Cardiac septum (tissue), 1 donor: Measurements from ENCODE around the gene CREB3L4. TPM values are rescaled to one million over a fixed set of nuclear protein-coding genes. Genes with fewer than 3 reads are reported as not detected.
A peak's percentile ranks its signal among the peaks of the same experiment; 100 is the strongest.

ENCODE experiments used
- DNase-seq: peaks from one replicate; pipeline ENCODE4 v3.0.0-alpha.2; 2020; ENCODE audit warnings: low spot score
- intact Hi-C: fragments of 100-400 bp; cut with DNase I; formaldehyde crosslinking; loops from one replicate; pipeline ENCODE4 v1.14.0; 2022
- total RNA-seq: library from RNA; stranded (reverse); fragmentation: NEBNext Ultra II Directional; extraction: Animal tissue kit (Norgen Biotek cat#: 25700); gene quantifications from one replicate; pipeline ENCODE4 v1.2.1, GENCODE V29; 2021
- donor health status: DM: no; HTN: no; CAD: no.

Gene CREB3L4
- total RNA-seq, 1 donor from 2014 or later = 3.8 TPM

- DNase-seq = peak; percentile 19
- intact Hi-C loops = no loop called here
Observed at GRCh38 chr1:153934746-153935145, 33.0 kb upstream of the CREB3L4 start.

- DNase-seq = no peak
- intact Hi-C loops = no loop called here
Observed at GRCh38 chr1:153936011-153936802, 31.5 kb upstream of the CREB3L4 start.

- DNase-seq = no peak
- intact Hi-C loops = no loop called here
Observed at GRCh38 chr1:153937331-153937730, 30.4 kb upstream of the CREB3L4 start.

- DNase-seq = no peak
- intact Hi-C loops = no loop called here
Observed at GRCh38 chr1:153938996-153939395, 28.7 kb upstream of the CREB3L4 start.

GRCh38 chr1:153939476-153939875 lies 28.2 kb upstream of the CREB3L4 start:
- intact Hi-C loops = no loop called here
- no peak for DNase-seq

DNA sequence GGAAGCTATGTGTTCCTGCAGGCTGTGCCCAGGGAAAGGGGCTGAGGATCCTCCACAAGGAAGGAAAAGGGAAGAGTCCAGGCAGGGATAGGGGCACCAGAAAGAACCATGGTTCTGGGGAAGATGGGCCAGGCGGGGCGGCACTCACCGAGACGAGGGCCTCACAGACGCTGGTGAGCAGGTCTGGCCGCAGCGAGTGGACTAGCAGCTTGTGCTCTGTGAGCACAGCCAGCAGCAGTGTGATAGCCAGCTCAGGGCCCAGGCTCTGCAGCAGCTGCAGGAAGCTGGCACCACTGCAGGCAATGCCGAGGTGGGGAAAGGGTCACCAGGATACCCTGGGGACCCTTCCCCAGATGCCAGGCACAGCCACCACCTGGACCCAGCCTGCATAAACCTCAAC lies 26.9 kb upstream of the CREB3L4 start:
- intact Hi-C loops = no loop called here
- DNase-seq = no peak

GRCh38 chr1:153941826-153942725 lies 25.6 kb upstream of the CREB3L4 start:
- intact Hi-C loops = no loop called here
- no peak for DNase-seq

GRCh38 chr1:153942766-153943549 lies 24.7 kb upstream of the CREB3L4 start:
- intact Hi-C loops = no loop called here
- no peak for DNase-seq

- intact Hi-C loops = loop anchor here (2.0 kb wide), 1 partner anchor 15 kb away; the partner anchor contains the start of gene CRTC2
- no peak for DNase-seq
Observed at GRCh38 chr1:153944005-153944826, 23.5 kb upstream of the CREB3L4 start.

GRCh38 chr1:153944827-153945117 lies 22.9 kb upstream of the CREB3L4 start:
- no peak for DNase-seq
- intact Hi-C loops = loop anchor here (2.0 to 5.0 kb wide), 2 partner anchors 14 to 43 kb away; partner anchors contain the start of genes CRTC2 and RAB13

- DNase-seq = peak; percentile 83
- intact Hi-C loops = loop anchor here (2.0 to 5.0 kb wide), 2 partner anchors 14 to 42 kb away; partner anchors contain the start of genes CRTC2 and RAB13
Observed at GRCh38 chr1:153945131-153945794, 22.4 kb upstream of the CREB3L4 start.

- intact Hi-C loops = loop anchor here (2.0 to 5.0 kb wide), 4 partner anchors 13 to 149 kb away; partner anchors contain the start of genes CRTC2 and RAB13
- peak; percentile 96 for DNase-seq
Observed at GRCh38 chr1:153945795-153946621, 21.7 kb upstream of the CREB3L4 start.

- intact Hi-C loops = loop anchor here (2.0 to 5.0 kb wide), 3 partner anchors 41 to 150 kb away; partner anchors contain the start of gene RAB13
Observed at GRCh38 chr1:153946622-153947241, 21.0 kb upstream of the CREB3L4 start, which contains the start of gene DENND4B. DENND4B (minus strand) TSS chr1:153946718; CDS start chr1:153944374, 2,344 bp downstream.

GRCh38 chr1:153951183-153951582 lies 16.5 kb upstream of the CREB3L4 start:
- intact Hi-C loops = no loop called here

More at GRCh38 chr1:153946622-153947241, 21.0 kb upstream of the CREB3L4 start, which contains the start of gene DENND4B:
- peak; percentile 93 for DNase-seq

GRCh38 chr1:153951801-153952200 lies 15.9 kb upstream of the CREB3L4 start:
- intact Hi-C loops = no loop called here
- DNase-seq = no peak

More at GRCh38 chr1:153951183-153951582, 16.5 kb upstream of the CREB3L4 start:
- no peak for DNase-seq

- intact Hi-C loops = no loop called here
- DNase-seq = no peak
Observed at GRCh38 chr1:153953859-153954365, 13.8 kb upstream of the CREB3L4 start.
